Liver (tissue), 9 donors: Measurements from ENCODE around the gene SLC12A3. TPM values are rescaled to one million over a fixed set of nuclear protein-coding genes. Genes with fewer than 3 reads are reported as not detected.

Experiments used
- DNase-seq: peaks from one replicate; pipeline ENCODE4 v3.0.0-alpha.2; 2017; ENCODE audit warnings: low spot score
- H3K27ac ChIP-seq, 2 donors: one replicate each; pipeline ENCODE4 v1.7.0; 2013; ENCODE audit warnings: inconsistent platforms in 2 of 2, low read length in 2 of 2, control low read depth in 1 of 2, low read depth in 1 of 2, mild to moderate bottlenecking in 1 of 2
- H3K27me3 ChIP-seq, 4 donors: one replicate each; pipeline versions ENCODE4 v1.6.1 to v1.7.0; 2013; ENCODE audit warnings: low read length in 3 of 4, inconsistent platforms in 1 of 4, mild to moderate bottlenecking in 1 of 4, moderate library complexity in 1 of 4; ENCODE audit not compliant: control insufficient read depth in 4 of 4, insufficient read depth in 4 of 4
- H3K36me3 ChIP-seq, 4 donors: one replicate each; pipeline versions ENCODE4 v1.6.1 to v1.7.0; 2013; ENCODE audit warnings: low read length in 3 of 4, mild to moderate bottlenecking in 3 of 4, low read depth in 1 of 4, moderate library complexity in 1 of 4; ENCODE audit not compliant: control insufficient read depth in 4 of 4, insufficient read depth in 3 of 4
- H3K4me1 ChIP-seq, 4 donors: one replicate each; pipeline versions ENCODE4 v1.6.1 to v1.7.0; 2013; ENCODE audit warnings: low read length in 3 of 4, mild to moderate bottlenecking in 3 of 4, moderate library complexity in 1 of 4; ENCODE audit not compliant: control insufficient read depth in 4 of 4, insufficient read depth in 4 of 4
- H3K4me3 ChIP-seq, 3 donors: one replicate each; pipeline versions ENCODE4 v1.6.1 to v1.7.0; 2013; ENCODE audit warnings: low read length in 3 of 3, control low read depth in 1 of 3, low read depth in 1 of 3, mild to moderate bottlenecking in 1 of 3
- H3K9ac ChIP-seq, 2 donors: one replicate each; pipeline ENCODE4 v1.7.0; 2013; ENCODE audit warnings: low read length in 2 of 2, mild to moderate bottlenecking in 2 of 2, moderate library complexity in 2 of 2, control low read depth in 1 of 2, low read depth in 1 of 2
- H3K9me3 ChIP-seq, 4 donors: one replicate each; pipeline versions ENCODE4 v1.6.1 to v1.7.0; 2013; ENCODE audit warnings: low read length in 3 of 4; ENCODE audit not compliant: control insufficient read depth in 4 of 4
- EGR1 ChIP-seq, 2 donors: IDR thresholded peaks; 2 replicates each; pipeline ENCODE4 v1.6.1; 2016 to 2018; ENCODE audit warnings: antibody characterized with exemption in 2 of 2, low read depth in 2 of 2
- FOXA1 ChIP-seq: IDR thresholded peaks from 2 replicates; pipeline ENCODE4 v1.6.1; 2016; ENCODE audit warnings: antibody characterized with exemption
- GABPA ChIP-seq, 2 donors: IDR thresholded peaks in 1 of 2; conservative IDR thresholded peaks in 1 of 2; 2 replicates each; pipeline ENCODE4 v1.6.1; 2016; ENCODE audit warnings: antibody characterized with exemption in 2 of 2, mild to moderate bottlenecking in 1 of 2, moderate library complexity in 1 of 2
- HNF4A ChIP-seq, 2 donors: conservative IDR thresholded peaks; 2 replicates each; pipeline ENCODE4 v1.6.1; 2016; ENCODE audit warnings: antibody characterized with exemption in 2 of 2, mild to moderate bottlenecking in 2 of 2
- HNF4G ChIP-seq: IDR thresholded peaks from 2 replicates; pipeline ENCODE4 v1.6.1; 2016; ENCODE audit warnings: antibody characterized with exemption
- JUND ChIP-seq, 2 donors: IDR thresholded peaks; 2 replicates each; pipeline ENCODE4 v1.6.1; 2016; ENCODE audit warnings: antibody characterized with exemption in 2 of 2
- MAX ChIP-seq: IDR thresholded peaks from 2 replicates; pipeline ENCODE4 v1.6.1; 2016; ENCODE audit warnings: antibody characterized with exemption
- NR2F2 ChIP-seq: IDR thresholded peaks from 2 replicates; pipeline ENCODE4 v1.6.1; 2016; ENCODE audit warnings: antibody characterized with exemption
- RAD21 ChIP-seq, 2 donors: IDR thresholded peaks; 2 replicates each; pipeline ENCODE4 v1.6.1; 2016; ENCODE audit warnings: antibody characterized with exemption in 2 of 2, mild to moderate bottlenecking in 2 of 2
- REST ChIP-seq: IDR thresholded peaks from 2 replicates; pipeline ENCODE4 v1.6.1; 2016; ENCODE audit warnings: antibody characterized with exemption, mild to moderate bottlenecking
- RXRA ChIP-seq, 2 donors: IDR thresholded peaks; 2 replicates each; pipeline ENCODE4 v1.6.1; 2017 to 2018; ENCODE audit warnings: antibody characterized with exemption in 2 of 2, mild to moderate bottlenecking in 1 of 2
- SP1 ChIP-seq: IDR thresholded peaks from 2 replicates; pipeline ENCODE4 v1.6.1; 2018; ENCODE audit warnings: antibody characterized with exemption, mild to moderate bottlenecking
- TAF1 ChIP-seq: conservative IDR thresholded peaks from 2 replicates; pipeline ENCODE4 v1.6.1; 2016; ENCODE audit warnings: antibody characterized with exemption, mild to moderate bottlenecking
- YY1 ChIP-seq: IDR thresholded peaks from 2 replicates; pipeline ENCODE4 v1.6.1; 2016; ENCODE audit warnings: antibody characterized with exemption, mild to moderate bottlenecking
- ZBTB33 ChIP-seq: IDR thresholded peaks from 2 replicates; pipeline ENCODE4 v1.6.1; 2016; ENCODE audit warnings: antibody characterized with exemption
- WGBS: extraction: QIAGEN DNeasy Blood & Tissue Kit; methylation state at CpG from one replicate; pipeline ENCODE4 v1.1.7; 2013; 5-methylcytosine and 5-hydroxymethylcytosine counted together
- polyA plus RNA-seq, 2 donors: library from polyadenylated mRNA; stranded (reverse) in 1 of 2; unstranded in 1 of 2; fragments of 200-250 nt in 1 of 2; fragments of >200 nt in 1 of 2; fragmentation: Nextera tagmentation in 1 of 2; extraction: Ambion mirVana in 1 of 2; gene quantifications; one replicate each; pipeline versions ENCODE4 v1.2.1 to v1.2.3, GENCODE V29; 2013 to 2015
- total RNA-seq, 2 donors: library from RNA; depleted of rRNA; stranded (reverse); fragments of >200 nt; gene quantifications; one replicate each; pipeline ENCODE4 v1.2.3, GENCODE V29; 2014
- TF ChIP-seq, protein P1 (sequence below): fragments of 150-350 bp; IDR thresholded peaks from 2 replicates; pipeline ENCODE4 v1.5.1; 2017; ENCODE audit warnings: improper control_type of control experiment, low read depth, low read length; ENCODE audit not compliant: missing input control
- donor health status: healthy.
- donor health status: healthy.
- donor health status: healthy.
- donor health status: healthy.
- donor health status: healthy.

Gene SLC12A3
- total and polyA plus RNA-seq, 4 donors: 0.09 TPM; not detected in 3

DNA sequence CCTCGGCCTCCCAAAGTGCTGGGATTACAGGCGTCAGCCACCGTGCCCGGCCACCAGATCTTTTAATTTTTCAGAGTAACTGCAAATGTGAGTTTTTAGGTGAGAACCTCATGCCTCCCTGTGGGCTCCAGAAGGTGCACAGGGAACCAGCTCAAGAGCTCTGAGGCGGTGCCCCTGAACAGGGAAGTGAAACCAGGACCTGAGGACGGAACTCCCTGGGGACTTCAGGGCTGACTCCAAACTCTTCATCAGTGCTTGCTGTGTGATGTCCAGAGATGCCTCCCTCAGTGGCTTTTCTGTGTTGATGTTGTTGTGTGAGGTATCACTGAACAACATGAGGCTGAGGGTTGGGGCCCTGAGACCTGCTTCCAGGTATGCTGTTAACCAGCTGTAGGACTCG lies 23.8 kb downstream of the SLC12A3 start:
- Histone ChIP-seq H3K4me3 (no peak overlapping the region), H3K9ac (no peak overlapping the region), H3K27ac (no peak overlapping the region), H3K9me3 (no peaks in the 10 kb centered on the region), H3K27me3 (no peaks in the 10 kb centered on the region), H3K36me3 (no peaks in the 10 kb centered on the region), H3K4me1 (no peaks in the 10 kb centered on the region)
- no peak for DNase-seq
- WGBS: 92% methylated on average over 7 of the region's 7 CpGs
- TF ChIP-seq JUND (IDR thresholded peaks at IDR 0.05): no peak
- no peak for TF ChIP-seq YY1
- no peak for TF ChIP-seq TAF1
- no peak for TF ChIP-seq SP1
- TF ChIP-seq MAX: no peak
- no peak for TF ChIP-seq GABPA (IDR thresholded peaks at IDR 0.05 in 1 of 2, conservative IDR thresholded peaks at IDR 0.05 in 1 of 2)
- TF ChIP-seq REST: no peak
- TF ChIP-seq HNF4A (conservative IDR thresholded peaks at IDR 0.05): no peak
- TF ChIP-seq ZBTB33: no peak
- TF ChIP-seq HNF4G: no peak
- no peak for TF ChIP-seq EGR1 (IDR thresholded peaks at IDR 0.05; ENCODE audit: low read depth in 2 of 2)
- TF ChIP-seq RAD21 (IDR thresholded peaks at IDR 0.05): no peak
- TF ChIP-seq RXRA (IDR thresholded peaks at IDR 0.05): no peak
- TF ChIP-seq NR2F2: no peak
- no peak for TF ChIP-seq FOXA1

GRCh38 chr16:56889206-56889605 lies 24.2 kb downstream of the SLC12A3 start:
- TF ChIP-seq GABPA (IDR thresholded peaks at IDR 0.05 in 1 of 2, conservative IDR thresholded peaks at IDR 0.05 in 1 of 2) (no peak), RAD21 (IDR thresholded peaks at IDR 0.05) (no peak), TAF1 (no peak), HNF4G (no peak), NR2F2 (no peak), FOXA1 (no peak), RXRA (IDR thresholded peaks at IDR 0.05) (no peak)
- TF ChIP-seq, protein P1, sequence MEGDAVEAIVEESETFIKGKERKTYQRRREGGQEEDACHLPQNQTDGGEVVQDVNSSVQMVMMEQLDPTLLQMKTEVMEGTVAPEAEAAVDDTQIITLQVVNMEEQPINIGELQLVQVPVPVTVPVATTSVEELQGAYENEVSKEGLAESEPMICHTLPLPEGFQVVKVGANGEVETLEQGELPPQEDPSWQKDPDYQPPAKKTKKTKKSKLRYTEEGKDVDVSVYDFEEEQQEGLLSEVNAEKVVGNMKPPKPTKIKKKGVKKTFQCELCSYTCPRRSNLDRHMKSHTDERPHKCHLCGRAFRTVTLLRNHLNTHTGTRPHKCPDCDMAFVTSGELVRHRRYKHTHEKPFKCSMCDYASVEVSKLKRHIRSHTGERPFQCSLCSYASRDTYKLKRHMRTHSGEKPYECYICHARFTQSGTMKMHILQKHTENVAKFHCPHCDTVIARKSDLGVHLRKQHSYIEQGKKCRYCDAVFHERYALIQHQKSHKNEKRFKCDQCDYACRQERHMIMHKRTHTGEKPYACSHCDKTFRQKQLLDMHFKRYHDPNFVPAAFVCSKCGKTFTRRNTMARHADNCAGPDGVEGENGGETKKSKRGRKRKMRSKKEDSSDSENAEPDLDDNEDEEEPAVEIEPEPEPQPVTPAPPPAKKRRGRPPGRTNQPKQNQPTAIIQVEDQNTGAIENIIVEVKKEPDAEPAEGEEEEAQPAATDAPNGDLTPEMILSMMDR: no peak
- DNase-seq: no peak
- WGBS: 92% methylated on average over 5 of the region's 5 CpGs
- Histone ChIP-seq H3K4me3 (no peak overlapping the region), H3K9ac (no peak overlapping the region), H3K4me1 (no peaks in the 10 kb centered on the region), H3K27me3 (no peaks in the 10 kb centered on the region), H3K36me3 (no peaks in the 10 kb centered on the region), H3K9me3 (no peaks in the 10 kb centered on the region), H3K27ac (no peak overlapping the region)
